ENCODE data around the gene DYNLRB1. TPM values are rescaled to one million over a fixed set of nuclear protein-coding genes. Genes with fewer than 3 reads are reported as not detected.

Gene DYNLRB1
- total and polyA plus RNA-seq, 2 of the 13 experiments (the other 11 are each of a cell fraction or from before 2014, with no cell fraction given), result 140 to 244 TPM

- TF ChIP-seq ZNF362 (CRISPR knock-in tag; IDR thresholded peaks at IDR 0.05; ENCODE audit: borderline replicate concordance) (peak; percentile 61; the same call in 1 of the 2 replicates), NFIB (CRISPR knock-in tag; IDR thresholded peaks at IDR 0.05; ENCODE audit: borderline replicate concordance) (no peak), PRMT3 (CRISPR knock-in tag; IDR thresholded peaks at IDR 0.05; ENCODE audit: borderline replicate concordance, low read depth) (no peak), AHR (CRISPR knock-in tag; IDR thresholded peaks at IDR 0.05) (peak; percentile 93; the same call in 1 of the 2 replicates), CHD2 (IDR thresholded peaks at IDR 0.05; ENCODE audit: low read depth, low read length) (peak; percentile 51), HINFP (CRISPR knock-in tag; IDR thresholded peaks at IDR 0.05; ENCODE audit: low read depth) (peak; percentile 69; the same call in 1 of the 2 replicates), TBL1XR1 (IDR thresholded peaks at IDR 0.05; ENCODE audit: borderline replicate concordance, low read length, partially characterized antibody) (peak; percentile 88), AKNA (CRISPR knock-in tag; IDR thresholded peaks at IDR 0.05; ENCODE audit: borderline replicate concordance) (no peak), NFE2L1 (CRISPR knock-in tag; IDR thresholded peaks at IDR 0.05; ENCODE audit: borderline replicate concordance) (no peak), ZNF709 (CRISPR knock-in tag; IDR thresholded peaks at IDR 0.05) (peak; percentile 48; the same call in 1 of the 2 replicates), NR2F6 (IDR thresholded peaks at IDR 0.05) (no peak; the same call in 1 of the 2 replicates), NR2F6 (CRISPR knock-in tag; IDR thresholded peaks at IDR 0.05) (peak; percentile 80), CCDC6 (CRISPR knock-in tag; IDR thresholded peaks at IDR 0.05) (peak; percentile 62; the same call in 1 of the 2 replicates), BORCS8-MEF2B (CRISPR knock-in tag; IDR thresholded peaks at IDR 0.05) (no peak), GATAD2A (CRISPR knock-in tag; IDR thresholded peaks at IDR 0.05) (peak; percentile 93), HOXA7 (CRISPR knock-in tag; IDR thresholded peaks at IDR 0.05) (no peak), GLI4 (CRISPR knock-in tag; IDR thresholded peaks at IDR 0.05; ENCODE audit: borderline replicate concordance) (no peak), ZNF451 (CRISPR knock-in tag; IDR thresholded peaks at IDR 0.05) (no peak), ZNF713 (CRISPR knock-in tag; IDR thresholded peaks at IDR 0.05) (0 out of 2 replicates have a peak, but pooled peaks have one; percentile 90), ZFP82 (CRISPR knock-in tag; IDR thresholded peaks at IDR 0.05; ENCODE audit: borderline replicate concordance) (no peak), ZNF225 (CRISPR knock-in tag; IDR thresholded peaks at IDR 0.05) (peak; percentile 83; the same call in 1 of the 2 replicates), RFXANK (CRISPR knock-in tag; IDR thresholded peaks at IDR 0.05) (peak; percentile 58; the same call in 1 of the 2 replicates), ZNF672 (CRISPR knock-in tag; IDR thresholded peaks at IDR 0.05) (no peak), ZNF431 (CRISPR knock-in tag; IDR thresholded peaks at IDR 0.05; ENCODE audit: borderline replicate concordance, low read depth) (no peak)
Measured at GRCh38 chr20:34525709-34526416, 9.6 kb downstream of the DYNLRB1 start (continued).

All from HepG2 (cell line).